Glomerular endothelial cell (primary cell): ENCODE data around the gene MTARC2. TPM values are rescaled to one million over a fixed set of nuclear protein-coding genes. Genes with fewer than 3 reads are reported as not detected.
"Not testable (repeated sequence)": the region's sequence is repeated elsewhere in the genome, so short reads cannot be mapped to it uniquely, and the experiment has no call there.

Experiments
- DNase-seq: peaks from one replicate; pipeline ENCODE4 v3.0.0-alpha.2; 2011; ENCODE audit warnings: low read depth, low spot score; ENCODE audit errors: extremely low read depth
- total RNA-seq: library from RNA; depleted of rRNA; stranded (reverse); fragments of >200 nt; gene quantifications from 2 replicates; pipeline ENCODE4 v1.2.3, GENCODE V29; 2015

The MTARC2 gene
- 3.0 and 12.5 TPM in 2 replicates for total RNA-seq

- no peak for DNase-seq
These were observed at the start of gene MTARC2 for GRCh38 chr1:220748089-220748934. Gene MTARC2 (plus strand): TSS chr1:220748322. CDS start chr1:220748532, 210 bp downstream.

- DNase-seq = no peak
These were observed 49.5 kb upstream of the MTARC2 start for GRCh38 chr1:220698607-220699016.

- no peak for DNase-seq
These were observed 49.1 kb upstream of the MTARC2 start for GRCh38 chr1:220699044-220699443.

- no peak for DNase-seq
These were observed 47.5 kb upstream of the MTARC2 start for GRCh38 chr1:220700556-220701179.

- no peak for DNase-seq
These were observed 46.1 kb upstream of the MTARC2 start for GRCh38 chr1:220701974-220702373.

GRCh38 chr1:220702733-220703270 lies 45.3 kb upstream of the MTARC2 start:
- DNase-seq = no peak

GRCh38 chr1:220703305-220703704 lies 44.8 kb upstream of the MTARC2 start:
- DNase-seq = no peak

GRCh38 chr1:220705782-220706181 lies 42.3 kb upstream of the MTARC2 start:
- no peak for DNase-seq

GRCh38 chr1:220706480-220706879 lies 41.6 kb upstream of the MTARC2 start:
- no peak for DNase-seq

GRCh38 chr1:220707160-220707559 lies 41.0 kb upstream of the MTARC2 start:
- DNase-seq = no peak

- no peak for DNase-seq
These were observed 39.9 kb upstream of the MTARC2 start for GRCh38 chr1:220708244-220708643.

- DNase-seq = no peak
These were observed 39.0 kb upstream of the MTARC2 start for GRCh38 chr1:220708936-220709801.

- DNase-seq = no peak
These were observed 37.8 kb upstream of the MTARC2 start for GRCh38 chr1:220710333-220710732.

- no peak for DNase-seq
These were observed 36.9 kb upstream of the MTARC2 start for GRCh38 chr1:220711056-220711809.

- not testable (repeated sequence) for DNase-seq
These were observed 32.1 kb upstream of the MTARC2 start for GRCh38 chr1:220715986-220716385.

GRCh38 chr1:220717800-220718640 lies 30.1 kb upstream of the MTARC2 start:
- DNase-seq = no peak

GRCh38 chr1:220721266-220721665 lies 26.9 kb upstream of the MTARC2 start:
- DNase-seq = not testable (repeated sequence)

GRCh38 chr1:220726634-220727033 lies 21.5 kb upstream of the MTARC2 start:
- no peak for DNase-seq

GRCh38 chr1:220727519-220727918 lies 20.6 kb upstream of the MTARC2 start:
- DNase-seq = no peak
